Cerebellar cortex (tissue), 1 donor: ENCODE measurements around the gene ATG14.

ENCODE experiments used
- DNase-seq: peaks from one replicate; pipeline ENCODE4 v3.0.0-alpha.2; 2015; ENCODE audit warnings: low spot score

The ATG14 gene

GRCh38 chr14:55316564-55316963 is 95.1 kb downstream of the ATG14 start:
- DNase-seq, result no peak
